Ishikawa (cell line): Measurements from ENCODE around the gene BIRC7.

ENCODE experiments used
- EGR1 ChIP-seq: IDR thresholded peaks from 2 replicates; pipeline ENCODE4 v1.6.1; 2012
- EP300 ChIP-seq: IDR thresholded peaks from 2 replicates; pipeline ENCODE4 v1.6.1; 2012; ENCODE audit warnings: borderline replicate concordance
- FOXM1 ChIP-seq: IDR thresholded peaks from 2 replicates; pipeline ENCODE4 v1.6.1; 2012; ENCODE audit warnings: low read depth, borderline replicate concordance
- MAX ChIP-seq: IDR thresholded peaks from 2 replicates; pipeline ENCODE4 v1.6.1; 2012
- RAD21 ChIP-seq: IDR thresholded peaks from 2 replicates; pipeline ENCODE4 v1.6.1; 2012; ENCODE audit warnings: low read depth
- TAF1 ChIP-seq: IDR thresholded peaks from 2 replicates; pipeline ENCODE4 v1.6.1; 2012; ENCODE audit warnings: low read depth, mild to moderate bottlenecking
- TCF12 ChIP-seq: IDR thresholded peaks from 2 replicates; pipeline ENCODE4 v1.6.1; 2012; ENCODE audit warnings: low read depth
- YY1 ChIP-seq: IDR thresholded peaks from 2 replicates; pipeline ENCODE4 v1.6.1; 2012; ENCODE audit warnings: low read depth
- TF ChIP-seq, protein P1 (sequence below): IDR thresholded peaks from 2 replicates; pipeline ENCODE4 v1.6.1; 2012; ENCODE audit warnings: low read depth, mild to moderate bottlenecking

DNA sequence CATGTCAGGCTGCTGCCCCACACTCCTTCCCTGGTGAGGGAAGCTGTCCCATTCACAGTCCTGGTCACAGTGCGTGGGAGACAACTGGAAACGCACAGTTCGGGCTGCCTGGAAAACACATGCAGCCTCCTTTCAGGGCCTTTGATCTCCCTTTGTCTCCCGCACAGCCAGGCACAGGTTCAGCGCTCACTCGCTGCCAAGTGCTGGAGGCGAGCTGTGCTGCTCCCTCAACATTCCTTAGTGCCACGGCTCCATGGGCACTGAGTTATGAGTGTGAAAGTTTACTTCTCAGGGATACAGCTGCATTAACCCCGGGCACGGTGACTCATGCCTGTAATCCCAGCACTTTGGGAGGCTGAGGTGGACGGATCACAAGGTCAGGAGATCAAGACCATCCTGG is 28.8 kb upstream of the BIRC7 start:
- TF ChIP-seq EGR1 (no peak), EP300 (no peak), RAD21 (no peak), YY1 (no peak), FOXM1 (no peak), MAX (no peak), TAF1 (no peak), TCF12 (no peak)
- TF ChIP-seq, protein P1, sequence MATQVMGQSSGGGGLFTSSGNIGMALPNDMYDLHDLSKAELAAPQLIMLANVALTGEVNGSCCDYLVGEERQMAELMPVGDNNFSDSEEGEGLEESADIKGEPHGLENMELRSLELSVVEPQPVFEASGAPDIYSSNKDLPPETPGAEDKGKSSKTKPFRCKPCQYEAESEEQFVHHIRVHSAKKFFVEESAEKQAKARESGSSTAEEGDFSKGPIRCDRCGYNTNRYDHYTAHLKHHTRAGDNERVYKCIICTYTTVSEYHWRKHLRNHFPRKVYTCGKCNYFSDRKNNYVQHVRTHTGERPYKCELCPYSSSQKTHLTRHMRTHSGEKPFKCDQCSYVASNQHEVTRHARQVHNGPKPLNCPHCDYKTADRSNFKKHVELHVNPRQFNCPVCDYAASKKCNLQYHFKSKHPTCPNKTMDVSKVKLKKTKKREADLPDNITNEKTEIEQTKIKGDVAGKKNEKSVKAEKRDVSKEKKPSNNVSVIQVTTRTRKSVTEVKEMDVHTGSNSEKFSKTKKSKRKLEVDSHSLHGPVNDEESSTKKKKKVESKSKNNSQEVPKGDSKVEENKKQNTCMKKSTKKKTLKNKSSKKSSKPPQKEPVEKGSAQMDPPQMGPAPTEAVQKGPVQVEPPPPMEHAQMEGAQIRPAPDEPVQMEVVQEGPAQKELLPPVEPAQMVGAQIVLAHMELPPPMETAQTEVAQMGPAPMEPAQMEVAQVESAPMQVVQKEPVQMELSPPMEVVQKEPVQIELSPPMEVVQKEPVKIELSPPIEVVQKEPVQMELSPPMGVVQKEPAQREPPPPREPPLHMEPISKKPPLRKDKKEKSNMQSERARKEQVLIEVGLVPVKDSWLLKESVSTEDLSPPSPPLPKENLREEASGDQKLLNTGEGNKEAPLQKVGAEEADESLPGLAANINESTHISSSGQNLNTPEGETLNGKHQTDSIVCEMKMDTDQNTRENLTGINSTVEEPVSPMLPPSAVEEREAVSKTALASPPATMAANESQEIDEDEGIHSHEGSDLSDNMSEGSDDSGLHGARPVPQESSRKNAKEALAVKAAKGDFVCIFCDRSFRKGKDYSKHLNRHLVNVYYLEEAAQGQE, result no peak
